ENCODE data around the gene CFAP97D2.

- TF ChIP-seq EP300 (IDR thresholded peaks at IDR 0.05; ENCODE audit: borderline replicate concordance) (no peak), CREB1 (IDR thresholded peaks at IDR 0.05; ENCODE audit: low read depth) (no peak), FOXM1 (IDR thresholded peaks at IDR 0.05; ENCODE audit: borderline replicate concordance, low read depth) (no peak), MAX (IDR thresholded peaks at IDR 0.05) (no peak)
Observed at GRCh38 chr13:114213980-114214379, 34.9 kb downstream of the CFAP97D2 start.

Measured in Ishikawa (cell line).